ENCODE measurements around the gene FSD1. TPM values are rescaled to one million over a fixed set of nuclear protein-coding genes. Genes with fewer than 3 reads are reported as not detected.

Gene FSD1
- total RNA-seq, 4 donors from 2014 or later, result 0.29 to 0.50 TPM; not detected in 2

DNA sequence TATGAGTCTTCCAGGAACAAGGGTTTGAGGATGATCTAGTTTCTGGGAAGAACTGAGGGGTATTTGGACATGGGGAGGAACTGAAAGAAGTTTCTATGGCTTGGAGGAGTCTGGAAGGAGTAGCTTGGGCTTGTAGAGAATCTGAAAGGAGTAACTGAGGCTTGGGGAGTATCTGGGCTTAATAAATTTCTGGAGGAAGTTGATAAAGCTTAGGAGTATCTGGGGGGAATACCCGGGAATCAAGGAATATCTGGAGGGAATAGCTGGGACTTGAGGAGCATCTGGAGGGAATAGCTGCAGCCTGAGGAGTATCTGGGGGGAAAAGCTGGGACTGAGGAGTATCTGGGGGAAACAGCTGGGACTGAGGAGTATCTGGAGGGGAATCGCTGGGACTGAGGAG is 16.0 kb downstream of the FSD1 start:
- no peak overlapping the region for H3K4me3 ChIP-seq
- TF ChIP-seq EP300 (IDR thresholded peaks at IDR 0.05), result no peak
- no peak for TF ChIP-seq POLR2A (IDR thresholded peaks at IDR 0.05; ENCODE audit: low read depth)
- TF ChIP-seq CTCF (IDR thresholded peaks at IDR 0.05), result no peak
- 92% methylated on average over 2 of the region's 2 CpGs for WGBS
- no peaks in the 10 kb centered on the region for H3K4me1 ChIP-seq
- DNase-seq (ENCODE audit: extremely low spot score), result no peak
- intact Hi-C loops (cut with DNase I), result no loop called here
- no peaks in the 10 kb centered on the region for H3K36me3 ChIP-seq
- no peak overlapping the region for H3K27ac ChIP-seq (replicated peaks in 1 of 4)
- peaks cover 0 to 9% (median 0%) of the 10 kb centered on the region in 4 donors for H3K9me3 ChIP-seq
- H3K27me3 ChIP-seq, result peaks cover 0 to 34% (median 0%) of the 10 kb centered on the region in 4 donors

GRCh38 chr19:4322942-4323665 is 18.7 kb downstream of the FSD1 start:
- Histone ChIP-seq H3K36me3 (no peaks in the 10 kb centered on the region), H3K27me3 (peaks cover 0 to 35% (median 7%) of the 10 kb centered on the region in 4 donors), H3K4me1 (peaks cover 14 to 17% (median 16%) of the 10 kb centered on the region in 4 donors), H3K4me3 (no peak overlapping the region), H3K9me3 (peaks cover 0 to 9% (median 0%) of the 10 kb centered on the region in 4 donors), H3K27ac (replicated peaks in 1 of 4) (no peak overlapping the region)
- WGBS, result 82% methylated on average over 9 of the region's 37 CpGs
- no peak for DNase-seq (ENCODE audit: extremely low spot score)
- intact Hi-C loops (cut with DNase I), result no loop called here
- TF ChIP-seq POLR2AphosphoS5 (IDR thresholded peaks at IDR 0.05) (no peak), POLR2A (IDR thresholded peaks at IDR 0.05; ENCODE audit: low read depth) (no peak), CTCF (IDR thresholded peaks at IDR 0.05) (no peak), EP300 (IDR thresholded peaks at IDR 0.05) (no peak)

- no peak for DNase-seq (ENCODE audit: extremely low spot score)
- TF ChIP-seq CTCF (IDR thresholded peaks at IDR 0.05), result no peak
- TF ChIP-seq EP300 (IDR thresholded peaks at IDR 0.05), result no peak
- no peak for TF ChIP-seq POLR2AphosphoS5 (IDR thresholded peaks at IDR 0.05)
- TF ChIP-seq POLR2A (IDR thresholded peaks at IDR 0.05; ENCODE audit: low read depth), result no peak
- intact Hi-C loops (cut with DNase I), result no loop called here
- Histone ChIP-seq H3K27me3 (peaks cover 0 to 37% (median 7%) of the 10 kb centered on the region in 4 donors), H3K27ac (replicated peaks in 1 of 4) (no peak overlapping the region), H3K9me3 (peaks cover 0 to 9% (median 0%) of the 10 kb centered on the region in 4 donors), H3K4me1 (peaks cover 16 to 23% (median 21%) of the 10 kb centered on the region in 4 donors), H3K4me3 (no peak overlapping the region), H3K36me3 (no peaks in the 10 kb centered on the region)
- 100% methylated on average over 1 of the region's 9 CpGs for WGBS
These were observed 19.3 kb downstream of the FSD1 start for GRCh38 chr19:4323692-4324091.

GRCh38 chr19:4324228-4324627 is 19.8 kb downstream of the FSD1 start:
- Histone ChIP-seq H3K36me3 (no peaks in the 10 kb centered on the region), H3K4me3 (no peak overlapping the region), H3K27me3 (peaks cover 0 to 43% (median 7%) of the 10 kb centered on the region in 4 donors), H3K4me1 (peaks cover 20 to 28% (median 25%) of the 10 kb centered on the region in 4 donors), H3K27ac (replicated peaks in 1 of 4) (no peak overlapping the region), H3K9me3 (peaks cover 0 to 9% (median 0%) of the 10 kb centered on the region in 4 donors)
- WGBS, result 77% methylated on average over 12 of the region's 12 CpGs
- TF ChIP-seq EP300 (IDR thresholded peaks at IDR 0.05) (no peak), CTCF (IDR thresholded peaks at IDR 0.05) (no peak), POLR2A (IDR thresholded peaks at IDR 0.05; ENCODE audit: low read depth) (no peak), POLR2AphosphoS5 (IDR thresholded peaks at IDR 0.05) (no peak)
- intact Hi-C loops (cut with DNase I), result no loop called here
- DNase-seq (ENCODE audit: extremely low spot score), result no peak
